Spinal cord (tissue), 10 donors: Measurements from ENCODE around the gene ADPGK. TPM values are rescaled to one million over a fixed set of nuclear protein-coding genes. Genes with fewer than 3 reads are reported as not detected.
"Not testable (repeated sequence)": the region's sequence is repeated elsewhere in the genome, so short reads cannot be mapped to it uniquely, and the experiment has no call there.

ENCODE experiments used
- DNase-seq, 6 donors: peaks; one replicate each; pipeline versions ENCODE4 v3.0.0 to v3.0.0-alpha.2; 2013 to 2015; ENCODE audit warnings: low spot score in 6 of 6, low read depth in 4 of 6
- H3K27ac ChIP-seq: one replicate; pipeline ENCODE4 v1.5.1; 2013; ENCODE audit warnings: low read depth, low read length, control low read depth
- H3K27me3 ChIP-seq: one replicate; pipeline ENCODE4 v1.6.1; 2013; ENCODE audit warnings: low read length; ENCODE audit not compliant: control insufficient read depth, insufficient read depth
- H3K36me3 ChIP-seq: one replicate; pipeline ENCODE4 v1.6.1; 2013; ENCODE audit warnings: low read length; ENCODE audit not compliant: control insufficient read depth, insufficient read depth
- H3K4me1 ChIP-seq: one replicate; pipeline ENCODE4 v1.6.1; 2013; ENCODE audit warnings: low read length; ENCODE audit not compliant: control insufficient read depth, insufficient read depth
- H3K4me3 ChIP-seq: one replicate; pipeline ENCODE4 v1.5.1; 2013; ENCODE audit warnings: low read depth, low read length, control low read depth
- H3K9me3 ChIP-seq: one replicate; pipeline ENCODE4 v1.6.1; 2013; ENCODE audit warnings: low read length; ENCODE audit not compliant: control insufficient read depth, insufficient read depth
- WGBS: methylation state at CpG from one replicate; pipeline ENCODE4 v1.1.5; 2013; ENCODE audit warnings: missing lambda C conversion rate; ENCODE audit not compliant: insufficient coverage; 5-methylcytosine and 5-hydroxymethylcytosine counted together
- polyA plus RNA-seq, 2 donors: library from polyadenylated mRNA; unstranded; fragments of 120-200 nt; gene quantifications; one replicate each; pipeline ENCODE4 v1.2.1, GENCODE V29; 2013; ENCODE audit not compliant: insufficient read length in 2 of 2
- total RNA-seq, 2 donors: library from RNA; depleted of rRNA in 1 of 2; stranded (reverse); fragments of 120-200 nt in 1 of 2; fragments of >200 nt in 1 of 2; gene quantifications; one replicate each; pipeline versions ENCODE4 v1.2.3 to v1.2.4, GENCODE V29; 2013 to 2014
- donor health status: healthy.

ADPGK gene
- total and polyA plus RNA-seq, 4 donors, result 30.9 to 56.7 (median 43.9) TPM

DNA sequence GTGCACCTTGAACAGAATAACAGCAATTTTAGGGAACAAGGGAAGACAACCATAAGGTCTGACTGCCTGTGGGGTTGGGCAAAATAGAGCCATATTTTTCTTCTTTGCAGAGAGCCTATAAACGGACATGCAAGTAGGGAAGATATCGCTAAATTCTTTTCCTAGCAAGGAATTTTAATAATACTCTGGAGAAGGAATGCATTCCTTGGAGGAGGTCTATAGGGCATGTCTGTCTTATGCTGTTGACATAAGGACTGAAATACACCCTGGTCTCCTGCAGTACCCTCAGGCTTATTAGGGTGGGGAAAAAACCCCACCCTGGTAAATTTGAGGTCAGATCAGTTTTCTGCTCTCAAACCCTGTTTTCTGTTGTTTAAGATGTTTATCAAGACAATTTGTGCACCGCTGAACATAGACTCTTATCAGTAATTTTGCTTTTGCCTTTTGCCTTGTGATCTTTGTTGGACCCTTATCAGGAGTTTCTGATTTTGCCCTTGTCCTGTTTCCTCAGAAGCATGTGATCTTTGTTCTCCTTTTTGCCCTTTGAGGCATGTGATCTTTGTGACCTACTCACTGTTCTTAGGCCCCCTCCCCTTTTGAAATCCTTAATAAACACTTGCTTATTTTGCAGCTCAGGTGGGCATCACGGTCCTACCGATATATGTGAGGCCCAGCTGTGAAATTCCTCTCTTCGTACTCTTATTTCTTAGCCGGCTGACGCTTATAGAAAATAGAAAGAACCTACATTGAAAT lies 74.8 kb downstream of the ADPGK start:
- not testable (repeated sequence) for H3K4me3 ChIP-seq, H3K27ac ChIP-seq, H3K9me3 ChIP-seq, H3K36me3 ChIP-seq, DNase-seq, H3K27me3 ChIP-seq, H3K4me1 ChIP-seq
- 100% methylated on average over 1 of the region's 8 CpGs for WGBS

DNA sequence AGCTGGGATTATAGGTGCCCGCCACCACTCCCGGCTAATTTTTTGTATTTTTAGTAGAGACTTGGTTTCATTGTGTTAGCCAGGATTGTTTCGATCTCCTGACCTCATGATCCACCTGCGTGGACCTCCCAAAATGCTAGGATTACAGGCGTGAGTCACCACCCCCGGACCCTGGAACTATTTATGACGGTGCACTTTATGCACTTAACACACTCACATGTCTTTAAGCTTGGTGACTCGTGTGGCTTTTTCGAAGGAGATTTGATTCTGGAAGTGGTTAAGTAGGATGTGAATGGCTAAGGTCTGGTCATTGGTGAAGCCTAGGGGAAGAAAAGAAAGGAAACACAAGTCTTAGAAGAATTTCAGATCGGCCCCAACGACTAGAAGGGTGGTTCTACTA lies 77.3 kb downstream of the ADPGK start:
- Histone ChIP-seq H3K36me3 (peaks cover 6% of the 10 kb centered on the region), H3K27ac (no peak overlapping the region), H3K9me3 (no peaks in the 10 kb centered on the region), H3K27me3 (no peaks in the 10 kb centered on the region), H3K4me3 (no peak overlapping the region), H3K4me1 (no peaks in the 10 kb centered on the region)
- 90% methylated on average over 2 of the region's 11 CpGs for WGBS
- DNase-seq, result no peak

Other genes with a start within 250 kb of the ADPGK start
- under 1 TPM in 1 of 2 donors, not detected in 1; 0.11 TPM for gene GOLGA6B, start 129.1 kb downstream of the ADPGK start, total RNA-seq
- 1 to 10 TPM in 1 of 2 donors, not detected in 1; 1.3 TPM for gene GOLGA6B, start 129.1 kb downstream of the ADPGK start, polyA plus RNA-seq
- gene HIGD2B, start 97.6 kb downstream of the ADPGK start, total RNA-seq, result not detected
- not detected for gene HIGD2B, start 97.6 kb downstream of the ADPGK start, polyA plus RNA-seq
- gene BBS4, start 97.6 kb downstream of the ADPGK start, total RNA-seq, result 10 to 100 TPM; 44.0 to 48.4 TPM
- gene BBS4, start 97.6 kb downstream of the ADPGK start, polyA plus RNA-seq, result 10 to 100 TPM; 42.3 to 46.1 TPM